Measurements from ENCODE around the gene CCM2L.

The CCM2L gene

GRCh38 chr20:31996996-31997395, 13.2 kb upstream of the CCM2L start:
- FAIRE-seq = no peak

DNA sequence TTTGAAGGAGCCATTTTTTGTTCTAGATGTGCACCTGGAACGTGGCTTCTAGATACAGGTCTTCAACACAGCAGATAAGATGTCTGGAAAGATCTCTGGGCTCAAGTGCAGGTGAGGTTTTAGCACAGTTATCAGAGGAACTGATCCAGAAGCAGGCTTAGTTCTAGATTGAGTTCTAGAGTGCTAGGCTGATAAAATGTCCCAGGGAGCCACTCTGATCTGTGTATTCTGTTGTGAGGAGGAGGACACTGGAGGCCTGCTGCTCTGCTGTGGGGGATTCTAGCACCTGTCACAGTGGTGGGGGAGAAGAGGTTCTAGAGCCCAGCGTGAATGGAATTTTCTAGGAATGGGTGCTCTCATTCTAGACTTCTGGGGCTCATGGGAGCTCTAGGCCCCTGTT, 12.0 kb upstream of the CCM2L start:
- FAIRE-seq = no peak

- FAIRE-seq = no peak
Observed at GRCh38 chr20:32003325-32003724, 6.9 kb upstream of the CCM2L start.

DNA sequence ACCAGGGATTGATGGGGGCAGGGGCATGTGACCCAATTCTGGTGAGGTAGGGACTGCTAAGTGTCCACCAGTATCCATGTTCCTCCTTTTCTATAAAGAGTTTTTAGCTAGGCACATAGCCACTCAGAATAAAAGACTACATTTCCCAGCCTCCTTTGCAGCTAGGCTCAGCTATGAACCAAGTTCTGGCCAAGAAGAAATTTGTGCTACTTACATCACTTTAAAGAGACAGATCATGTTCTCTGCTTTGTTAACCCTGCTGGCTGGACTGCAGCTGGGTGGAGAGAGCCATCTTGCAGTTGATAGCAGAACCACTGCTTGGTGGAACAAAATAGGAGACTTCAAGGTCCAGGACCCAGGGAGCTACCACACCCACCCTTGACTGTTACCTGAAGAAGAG, 5.3 kb upstream of the CCM2L start:
- FAIRE-seq = no peak

GRCh38 chr20:32006053-32006452, 4.2 kb upstream of the CCM2L start:
- FAIRE-seq = no peak

DNA sequence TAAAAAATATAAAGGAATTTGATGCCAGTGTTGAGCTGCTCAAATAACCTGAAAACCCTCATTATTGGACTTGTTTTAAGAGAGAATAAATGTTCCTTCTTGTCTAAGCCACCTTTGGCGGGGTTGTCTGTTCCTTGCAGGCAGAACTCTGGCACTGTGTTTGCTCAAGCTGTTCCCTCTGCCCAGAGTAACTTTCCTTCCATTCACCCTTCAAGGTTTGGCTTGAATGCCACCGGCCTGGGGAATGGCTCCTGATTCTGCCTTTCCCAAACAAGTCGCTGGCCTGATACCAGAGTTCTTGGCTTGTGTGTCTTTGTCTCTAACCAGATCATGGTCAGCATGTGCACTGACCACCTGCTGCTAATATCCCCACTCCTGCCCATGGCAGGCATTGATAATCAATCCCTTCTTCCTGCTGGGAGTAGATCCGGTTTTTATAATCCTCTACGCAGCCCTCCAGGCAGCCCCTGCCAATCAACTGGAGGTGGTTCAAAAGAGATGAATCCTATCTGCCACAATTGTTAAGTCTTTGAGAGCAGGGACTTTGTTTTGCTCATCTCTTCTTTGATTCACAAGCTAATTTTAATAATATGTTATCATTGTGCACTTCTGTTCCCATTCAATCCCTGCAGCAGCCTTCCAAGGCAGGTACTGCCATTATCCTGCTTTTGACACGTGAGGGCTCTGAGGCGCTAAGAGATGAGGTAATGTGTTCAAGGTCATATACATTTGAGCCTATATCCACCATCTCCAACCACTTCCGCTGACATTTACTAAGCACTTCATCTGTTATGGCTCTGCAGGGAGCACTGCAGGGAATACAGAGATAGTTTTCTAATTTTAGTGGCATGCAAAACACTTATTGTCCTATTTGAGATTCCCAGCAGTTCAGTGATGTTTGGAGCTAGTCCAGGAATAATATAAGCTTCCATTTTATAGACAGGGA, 3.1 kb upstream of the CCM2L start:
- no peak for FAIRE-seq

DNA sequence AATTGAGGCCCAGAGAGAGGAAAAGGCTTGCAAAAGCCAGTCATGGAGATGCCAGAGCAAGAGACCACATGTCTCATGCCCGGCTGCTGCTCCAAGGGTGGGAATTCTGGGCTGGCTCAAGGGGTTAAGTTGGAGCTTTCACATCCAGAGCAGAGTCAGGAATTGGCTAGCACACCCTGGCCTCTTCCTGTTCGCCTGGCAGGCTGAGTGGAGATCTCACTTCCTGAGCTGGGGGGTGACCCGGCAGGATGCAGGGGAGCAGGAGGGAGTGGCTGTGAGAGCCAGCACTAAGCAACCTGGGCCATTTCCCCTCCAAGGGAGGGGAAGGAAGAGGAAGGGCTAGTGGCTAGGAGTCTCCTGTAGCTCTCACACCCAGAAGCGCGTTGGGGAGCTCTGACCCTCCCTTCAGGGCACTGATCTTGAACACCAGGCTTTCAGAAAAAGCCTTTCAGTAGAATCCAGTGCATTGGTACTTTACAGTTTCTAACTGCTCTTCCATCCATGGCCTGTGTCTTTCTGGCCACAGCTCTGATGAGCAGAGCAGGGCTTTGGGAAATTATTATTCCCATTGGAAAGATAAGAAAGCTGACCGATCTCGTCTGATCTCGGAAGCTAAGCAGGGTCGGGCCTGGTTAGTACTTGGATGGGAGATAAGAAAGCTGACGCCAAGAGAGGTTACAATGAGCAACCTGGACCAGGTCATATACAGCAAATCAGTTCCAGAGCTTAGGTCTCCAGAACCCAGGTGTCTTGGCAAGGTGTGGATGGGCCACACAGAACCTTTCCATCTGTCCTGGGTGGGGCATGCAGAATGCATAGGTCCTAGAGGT, 2.2 kb upstream of the CCM2L start:
- no peak for FAIRE-seq

GRCh38 chr20:32009564-32009963, 674 bp upstream of the CCM2L start:
- no peak for FAIRE-seq

DNA sequence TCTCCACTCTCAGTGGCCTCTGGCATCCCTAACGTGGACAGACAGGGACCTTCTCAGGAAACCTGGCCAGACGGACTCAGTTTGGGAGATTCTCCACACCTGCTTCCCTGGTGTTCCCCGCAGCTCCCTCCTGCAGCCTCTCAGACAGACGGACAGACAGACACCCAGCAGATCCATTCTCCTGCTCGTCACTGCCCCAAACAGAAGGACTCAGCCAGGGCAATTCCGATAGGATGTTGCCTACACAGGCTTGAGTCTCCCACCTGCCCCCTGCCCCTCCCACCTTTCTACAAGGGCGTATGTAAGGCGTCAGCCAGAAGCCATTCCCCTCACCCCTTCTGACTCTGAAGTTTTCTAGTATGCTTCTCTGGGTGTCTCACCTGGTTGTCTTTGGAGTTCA, 428 bp downstream of the CCM2L start:
- FAIRE-seq = no peak

DNA sequence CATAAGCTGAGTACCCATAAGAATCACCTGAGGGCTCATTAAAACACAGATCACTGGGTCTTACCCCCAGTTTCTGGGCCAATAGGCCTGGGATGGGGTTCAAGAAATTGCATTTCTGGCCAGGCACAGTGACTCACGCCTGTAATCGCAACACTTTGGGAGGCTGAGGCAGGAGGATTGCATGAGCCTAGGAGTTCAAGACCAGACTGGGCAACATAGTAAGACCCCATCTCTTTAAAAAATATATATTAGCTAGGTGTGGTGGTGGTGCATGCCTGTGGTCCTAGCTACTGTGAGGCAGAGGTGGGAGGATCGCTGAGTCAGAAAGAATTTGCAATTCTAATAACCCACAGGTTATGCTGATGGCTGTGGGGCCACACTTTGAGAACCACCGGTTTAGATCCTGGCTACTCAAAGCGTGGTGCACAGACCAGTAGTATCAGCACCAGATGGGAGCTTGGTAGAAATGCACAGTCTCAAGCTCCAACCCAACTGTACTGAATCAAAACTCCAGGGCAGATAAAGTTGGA, 2.0 kb downstream of the CCM2L start:
- no peak for FAIRE-seq

- FAIRE-seq = no peak
Observed at GRCh38 chr20:32013326-32013725, 3.1 kb downstream of the CCM2L start.

- no peak for FAIRE-seq
Observed at GRCh38 chr20:32017711-32018251, 7.5 kb downstream of the CCM2L start.

- FAIRE-seq = no peak
Observed at GRCh38 chr20:32018269-32019155, 8.3 kb downstream of the CCM2L start.

- FAIRE-seq = no peak
Observed at GRCh38 chr20:32019156-32019510, 8.9 kb downstream of the CCM2L start.

- no peak for FAIRE-seq
Observed at GRCh38 chr20:32019563-32020463, 9.6 kb downstream of the CCM2L start.

DNA sequence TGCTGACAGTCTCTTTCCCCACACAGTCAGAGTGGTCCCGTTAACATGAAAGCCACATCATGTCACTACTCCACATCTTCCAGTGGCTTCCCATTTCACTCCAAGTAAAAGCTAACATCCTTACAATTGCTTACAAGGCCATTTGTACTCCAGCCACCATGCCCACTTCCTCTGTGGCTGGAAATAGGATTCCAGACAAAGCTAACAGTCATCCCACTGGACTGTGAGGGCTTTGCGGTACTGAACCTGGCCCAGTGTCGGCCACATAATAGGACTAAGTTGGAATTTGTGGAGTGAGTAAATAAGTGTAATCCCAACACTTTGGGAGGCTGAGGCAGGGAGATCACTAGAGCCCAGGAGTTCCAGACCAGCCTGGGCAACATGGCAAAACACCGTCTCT, 10.9 kb downstream of the CCM2L start:
- FAIRE-seq = no peak

- no peak for FAIRE-seq
Observed at GRCh38 chr20:32024683-32025295, 14.6 kb downstream of the CCM2L start.

- no peak for FAIRE-seq
Observed at GRCh38 chr20:32027643-32028042, 17.4 kb downstream of the CCM2L start.

DNA sequence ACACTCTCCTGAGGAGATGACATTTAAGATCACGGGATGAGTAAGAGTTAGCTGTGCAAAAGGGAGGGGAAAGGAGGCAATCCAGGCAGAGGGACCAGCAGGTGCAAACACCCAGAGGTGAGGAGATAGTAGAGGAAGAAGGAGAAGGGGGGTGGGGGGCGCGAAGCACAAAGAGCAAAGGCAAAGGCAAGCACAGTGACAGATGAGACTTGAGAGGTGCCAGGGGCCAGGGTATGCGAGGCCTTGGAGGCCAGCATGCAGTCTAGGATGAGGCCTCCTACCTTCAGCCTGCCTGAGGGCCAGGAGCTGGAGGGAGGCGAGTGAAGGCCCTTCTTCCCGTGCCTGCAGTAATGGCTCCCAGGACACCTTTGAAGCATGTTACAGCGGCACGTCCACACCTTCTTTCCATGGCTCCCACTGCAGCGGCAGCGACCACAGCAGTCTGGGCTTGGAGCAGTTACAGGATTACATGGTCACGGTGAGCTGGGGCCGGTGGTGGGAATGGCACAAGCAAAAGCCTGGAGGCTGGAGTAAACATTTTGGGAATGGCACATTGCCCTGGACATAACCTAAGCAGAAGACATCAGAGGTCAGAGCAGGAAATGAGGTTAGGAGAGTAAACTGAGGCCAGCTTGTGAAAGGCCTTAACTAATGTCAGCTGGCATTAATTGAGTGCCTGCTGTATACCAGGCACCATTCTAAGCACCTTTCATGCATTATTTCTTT, 18.6 kb downstream of the CCM2L start:
- no peak for FAIRE-seq

GRCh38 chr20:32029561-32029960, 19.3 kb downstream of the CCM2L start:
- no peak for FAIRE-seq

All from colon (tissue), 2 donors.